Forelimb muscle (tissue), 1 donor: ENCODE measurements around the gene ACP6. TPM values are rescaled to one million over a fixed set of nuclear protein-coding genes. Genes with fewer than 3 reads are reported as not detected.
"Not testable (repeated sequence)": the region's sequence is repeated elsewhere in the genome, so short reads cannot be mapped to it uniquely, and the experiment has no call there.

Source experiments
- DNase-seq: peaks from one replicate; pipeline ENCODE4 v3.0.0-alpha.2; 2013; ENCODE audit warnings: low read depth
- polyA plus RNA-seq: library from polyadenylated mRNA; unstranded; fragments of 120-200 nt; gene quantifications from one replicate; pipeline ENCODE4 v1.2.1, GENCODE V29; 2013; ENCODE audit not compliant: insufficient read length

Gene ACP6
- polyA plus RNA-seq, result 8.7 TPM

DNA sequence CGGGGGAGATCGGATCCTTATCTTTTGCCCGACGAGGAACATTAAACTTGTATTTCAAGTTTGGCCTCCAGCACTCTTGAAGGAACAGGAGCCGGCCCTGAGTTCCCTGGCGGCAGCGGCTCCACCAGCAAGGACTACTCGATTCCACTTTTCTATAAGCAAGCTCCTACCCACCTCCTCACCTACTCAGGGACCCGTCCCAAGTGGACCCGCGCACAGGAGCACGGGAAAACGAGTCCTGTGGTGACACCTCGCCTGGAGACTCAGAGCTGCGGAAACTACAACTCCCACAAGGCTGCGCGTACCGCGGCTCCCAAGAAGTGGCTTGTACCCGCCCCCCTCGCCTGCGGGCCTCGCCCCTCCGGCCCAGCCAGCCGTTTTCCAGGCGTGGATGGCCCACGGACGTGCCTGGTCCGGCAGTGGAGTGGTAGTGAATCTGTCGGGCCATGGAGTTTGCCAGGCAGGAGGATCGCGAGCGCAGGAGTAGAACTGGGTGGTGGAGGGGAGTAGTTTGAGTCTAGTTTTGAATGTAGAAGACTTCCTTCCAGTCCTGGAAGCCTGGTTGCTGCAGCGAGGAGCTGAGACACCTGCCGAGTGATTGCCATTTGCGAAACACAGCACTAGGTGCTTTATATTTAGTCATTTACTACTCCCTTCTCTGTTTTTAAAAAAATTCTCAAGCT, at the start of gene ACP6:
ACP6 (minus strand) TSS at position 206 of the 683 bp plus-strand sequence. CDS start 476 bp downstream, outside the sequence.
- DNase-seq, result peak; percentile 81

DNA sequence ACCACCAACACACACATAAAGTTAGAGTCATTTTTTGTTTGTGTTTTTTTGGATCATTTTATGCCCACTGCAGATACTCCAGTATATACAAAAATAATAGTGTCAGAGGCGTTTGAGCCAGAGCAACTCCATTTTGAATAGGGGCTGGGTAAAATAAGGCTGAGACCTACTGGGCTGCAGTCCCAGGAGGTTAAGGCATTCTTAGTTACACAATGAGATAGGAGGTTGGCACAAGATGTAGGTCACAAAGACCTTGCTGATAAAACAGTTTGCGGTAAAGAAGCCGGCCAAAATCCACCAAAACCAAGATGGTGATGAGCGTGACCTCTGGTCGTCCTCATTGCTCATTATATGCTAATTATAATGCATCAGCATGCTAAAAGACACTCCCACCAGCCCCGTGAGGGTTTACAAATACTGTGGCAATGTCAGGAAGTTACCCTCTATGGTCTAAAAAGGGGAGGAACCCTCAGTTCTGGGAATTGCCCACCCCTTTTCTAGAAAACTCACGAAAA, 49.4 kb upstream of the ACP6 start:
- DNase-seq, result no peak

DNA sequence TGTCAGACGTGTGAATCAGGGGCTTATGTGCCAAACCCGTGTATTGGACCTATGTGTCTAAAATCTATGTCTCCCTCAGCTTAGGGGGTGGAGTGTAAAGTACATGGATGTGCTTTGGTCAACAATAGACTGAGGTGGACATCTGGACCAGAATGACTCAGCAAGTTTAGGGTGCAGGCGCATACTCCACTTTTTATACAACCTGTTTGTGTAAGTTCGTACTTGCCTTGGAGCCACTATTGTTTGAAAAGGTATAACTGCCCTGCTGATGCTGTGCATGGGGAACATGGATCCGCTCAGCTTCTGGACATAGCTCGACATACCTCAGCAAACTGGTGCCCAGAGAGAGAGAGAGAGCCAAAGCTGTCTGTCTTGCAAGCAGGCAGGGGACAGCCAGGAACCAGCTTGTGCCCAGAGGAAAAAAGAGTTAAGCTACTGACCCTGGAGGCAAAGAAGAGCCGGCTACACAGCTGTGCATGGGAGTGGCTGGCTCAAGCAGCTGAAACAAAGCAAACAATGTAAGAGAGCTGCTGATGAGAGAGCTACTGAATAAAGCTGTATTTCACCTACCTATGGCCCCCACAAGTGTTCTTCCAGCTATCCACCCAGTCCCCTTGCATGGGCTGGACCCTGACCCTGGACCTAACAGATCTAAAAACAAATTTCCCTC, 48.8 kb upstream of the ACP6 start:
- no peak for DNase-seq

DNA sequence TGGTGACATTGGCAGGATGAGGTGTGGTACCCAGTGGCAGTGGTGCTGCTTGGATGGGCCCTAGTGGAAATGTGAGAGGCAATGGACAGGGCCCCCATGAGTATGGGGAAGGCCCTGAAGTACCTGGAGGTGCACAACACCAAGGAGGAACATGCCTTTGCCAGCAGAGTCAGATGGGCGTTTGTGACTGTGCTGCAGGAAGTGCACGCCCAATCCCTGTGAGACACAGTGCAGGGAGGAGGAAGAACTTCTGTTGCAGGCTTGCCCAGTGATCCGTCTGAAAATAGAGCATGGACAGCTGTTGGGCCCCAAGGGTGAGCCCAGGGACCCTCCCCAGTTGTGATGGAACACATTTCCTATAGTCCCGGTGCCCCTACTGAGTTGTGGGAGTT, 47.4 kb upstream of the ACP6 start:
- no peak for DNase-seq

DNA sequence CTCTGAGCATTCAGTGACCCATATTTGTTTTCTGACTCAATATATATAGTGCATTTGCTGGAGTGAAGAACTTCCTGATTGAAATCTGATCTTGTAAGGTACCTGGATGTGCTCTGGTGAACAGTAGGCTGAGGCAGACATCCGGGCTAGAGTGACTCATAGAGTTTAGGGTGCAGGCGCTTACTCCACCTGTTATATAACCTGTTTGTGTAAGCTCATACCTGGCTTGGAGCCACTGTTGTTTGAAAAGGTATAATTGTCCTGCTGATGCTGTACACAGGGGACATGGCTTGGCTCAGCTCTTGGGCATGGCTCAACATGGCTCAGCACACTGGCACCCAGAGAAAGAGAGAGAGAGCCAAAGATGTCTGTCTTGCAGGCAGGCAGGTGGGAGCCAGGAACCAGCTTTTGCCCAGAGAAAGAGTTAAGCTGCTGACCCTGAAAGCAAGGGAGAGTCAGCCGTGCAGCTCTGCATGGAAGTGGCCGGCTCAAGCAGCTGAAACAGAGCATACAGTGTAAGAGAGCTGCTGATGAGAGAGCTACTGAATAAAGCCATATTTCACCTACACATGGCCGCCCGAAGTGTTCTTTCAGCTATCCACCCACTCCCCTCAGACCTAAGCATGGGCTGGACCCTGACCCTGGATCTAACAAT, 46.9 kb upstream of the ACP6 start:
- DNase-seq, result no peak

DNA sequence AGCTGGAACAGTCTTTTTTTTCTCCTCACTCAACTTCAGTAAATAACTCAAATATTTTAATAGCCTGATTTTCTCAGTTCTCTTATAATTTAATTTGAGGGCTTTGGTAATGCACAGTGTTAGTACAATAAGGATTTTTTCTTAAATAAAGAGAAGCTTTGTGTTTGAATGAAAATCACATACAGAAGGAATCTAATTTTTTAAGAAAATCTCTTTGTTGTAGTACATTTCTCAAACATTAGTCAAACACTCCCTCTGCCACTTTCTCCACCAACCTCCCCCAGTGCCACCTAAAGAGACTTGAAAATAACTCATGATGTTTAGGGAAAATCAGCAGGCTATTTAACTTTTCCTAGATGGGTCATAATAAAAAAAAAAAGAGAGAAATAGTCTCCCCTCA, 42.3 kb upstream of the ACP6 start:
- DNase-seq, result no peak

DNA sequence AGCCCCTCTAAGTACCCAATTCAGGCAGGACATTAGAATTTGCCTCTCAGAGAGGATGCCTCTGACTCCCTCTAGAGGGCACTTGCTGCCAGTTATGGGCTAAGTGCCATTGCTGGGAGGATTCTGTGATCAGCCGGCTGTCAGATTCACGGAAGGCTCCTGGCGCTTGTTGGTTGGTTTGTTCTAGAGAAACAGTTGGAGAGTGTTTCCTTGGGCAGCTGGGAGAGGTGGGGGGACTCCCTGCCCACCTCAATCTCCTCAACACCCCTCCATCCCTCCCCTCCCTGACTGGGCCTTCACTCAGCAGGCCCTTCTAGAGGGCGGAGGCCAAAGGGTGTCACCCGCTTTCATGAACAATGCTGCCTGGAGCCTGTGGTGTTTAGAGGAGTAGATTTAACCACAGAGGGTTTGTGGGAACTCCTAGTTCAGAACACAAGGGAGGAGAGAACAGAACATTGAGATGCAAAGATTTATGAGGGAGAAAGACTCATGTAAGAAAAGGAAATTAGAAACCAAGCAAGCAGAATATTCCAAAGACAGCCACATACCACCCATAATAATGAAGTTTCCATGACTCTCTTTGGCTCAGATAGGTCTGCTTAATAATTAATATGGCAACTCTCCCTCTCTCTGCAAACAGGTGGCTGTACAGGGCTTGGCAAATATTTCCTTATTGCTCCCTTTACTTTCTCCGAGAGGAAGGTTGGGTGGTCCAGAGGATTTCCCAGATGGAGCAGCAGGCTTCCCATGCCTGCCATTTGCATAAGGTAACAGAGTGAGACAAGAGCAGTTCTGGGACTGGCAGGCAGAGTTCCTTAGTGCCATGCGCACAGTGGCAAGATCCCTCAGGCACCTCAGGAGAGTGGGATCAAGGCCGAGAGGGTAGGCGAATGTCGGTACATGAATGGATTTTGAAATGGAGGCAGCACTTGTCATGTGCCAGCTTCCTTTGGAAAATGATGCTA, 30.0 kb upstream of the ACP6 start:
- DNase-seq, result peak; percentile 9

DNA sequence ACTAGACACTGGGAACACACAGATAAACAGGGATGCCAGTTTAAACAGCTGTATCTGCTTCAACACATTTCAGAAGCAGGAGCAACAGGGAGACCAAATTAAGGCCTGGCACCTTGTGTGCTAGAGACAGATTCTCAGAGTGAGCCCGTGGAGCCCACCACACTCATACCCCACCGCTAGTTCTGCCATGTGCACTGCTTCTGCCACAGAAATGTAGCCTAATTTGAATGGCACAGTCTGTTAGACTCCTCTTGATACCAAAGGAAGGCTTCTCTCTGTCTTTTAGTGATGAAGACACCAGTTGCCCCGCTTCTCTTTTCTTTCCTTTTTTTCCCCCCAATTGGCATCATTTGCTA, 29.3 kb upstream of the ACP6 start:
- DNase-seq, result no peak

DNA sequence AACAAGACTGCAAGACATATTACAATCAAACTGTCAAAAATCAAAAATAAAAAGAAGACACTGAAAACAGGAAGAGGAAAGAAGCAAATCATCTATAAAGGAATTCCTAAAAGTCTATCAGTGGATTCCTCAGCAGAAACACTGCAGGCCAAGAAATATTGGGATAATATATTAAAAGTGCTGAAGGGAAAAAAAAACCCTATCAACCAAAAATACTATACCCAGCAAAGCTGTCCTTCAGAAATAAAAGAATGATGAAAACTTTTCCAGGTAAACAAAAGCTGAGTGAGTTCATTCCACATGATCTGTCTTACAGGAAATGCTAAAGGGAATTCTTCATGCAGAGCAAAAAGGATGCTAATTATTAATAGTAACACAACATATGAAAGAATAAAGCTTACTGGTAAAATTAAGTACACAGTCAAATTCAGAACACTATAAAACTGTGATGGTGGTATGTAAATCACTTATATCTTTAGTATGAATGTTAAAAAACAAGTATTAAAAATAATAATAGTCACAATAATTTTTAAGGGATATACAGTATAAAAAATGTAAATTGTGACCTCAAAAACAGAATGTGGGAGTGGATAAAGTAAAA, 12.9 kb upstream of the ACP6 start:
- DNase-seq, result no peak

DNA sequence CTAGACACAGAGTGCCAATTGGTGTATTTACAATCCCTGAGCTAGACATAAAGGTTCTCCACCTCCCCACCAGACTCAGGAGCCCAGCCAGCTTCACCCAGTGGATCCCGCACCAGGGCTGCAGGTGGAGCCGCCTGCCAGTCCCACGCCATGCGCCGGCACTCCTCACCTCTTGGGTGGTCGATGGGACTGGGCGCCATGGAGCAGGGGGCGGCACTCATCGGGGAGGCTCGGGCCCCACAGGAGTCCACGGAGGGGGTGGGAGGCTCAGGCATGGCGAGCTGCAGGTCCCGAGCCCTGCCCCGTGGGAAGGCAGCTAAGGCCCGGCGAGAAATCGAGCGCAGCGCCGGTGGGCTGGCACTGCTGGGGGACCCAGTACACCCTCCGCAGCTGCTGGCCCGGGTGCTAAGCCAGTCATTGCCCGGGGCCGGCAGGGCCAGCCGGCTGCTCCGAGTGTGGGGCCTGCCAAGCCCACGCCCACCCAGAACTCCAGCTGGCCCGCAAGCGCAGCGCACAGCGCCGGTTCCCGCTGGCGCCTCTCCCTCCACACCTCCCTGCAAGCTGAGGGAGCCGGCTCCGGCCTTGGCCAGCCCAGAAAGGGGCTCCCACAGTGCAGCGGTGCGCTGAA, 10.4 kb upstream of the ACP6 start:
- not testable (repeated sequence) for DNase-seq

DNA sequence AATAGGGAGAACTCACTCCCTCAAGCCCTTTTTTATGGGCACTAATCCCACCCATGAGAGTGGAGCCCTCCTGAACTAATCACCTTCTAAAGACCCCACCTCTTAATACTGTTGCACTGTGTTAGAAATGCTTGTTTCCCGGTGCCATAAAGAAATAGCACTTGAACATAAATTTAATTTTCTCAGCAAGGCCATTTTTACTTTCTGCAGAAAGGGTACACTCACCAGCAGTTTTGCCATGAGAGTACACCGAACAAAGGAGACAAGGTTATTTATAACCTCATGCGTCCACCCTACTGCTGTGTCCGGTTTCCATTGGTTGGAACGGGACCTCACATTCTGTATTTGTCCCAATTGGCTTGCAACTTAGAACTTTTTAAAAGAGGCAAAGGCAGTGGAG, 7.4 kb upstream of the ACP6 start:
- DNase-seq, result not testable (repeated sequence)

DNA sequence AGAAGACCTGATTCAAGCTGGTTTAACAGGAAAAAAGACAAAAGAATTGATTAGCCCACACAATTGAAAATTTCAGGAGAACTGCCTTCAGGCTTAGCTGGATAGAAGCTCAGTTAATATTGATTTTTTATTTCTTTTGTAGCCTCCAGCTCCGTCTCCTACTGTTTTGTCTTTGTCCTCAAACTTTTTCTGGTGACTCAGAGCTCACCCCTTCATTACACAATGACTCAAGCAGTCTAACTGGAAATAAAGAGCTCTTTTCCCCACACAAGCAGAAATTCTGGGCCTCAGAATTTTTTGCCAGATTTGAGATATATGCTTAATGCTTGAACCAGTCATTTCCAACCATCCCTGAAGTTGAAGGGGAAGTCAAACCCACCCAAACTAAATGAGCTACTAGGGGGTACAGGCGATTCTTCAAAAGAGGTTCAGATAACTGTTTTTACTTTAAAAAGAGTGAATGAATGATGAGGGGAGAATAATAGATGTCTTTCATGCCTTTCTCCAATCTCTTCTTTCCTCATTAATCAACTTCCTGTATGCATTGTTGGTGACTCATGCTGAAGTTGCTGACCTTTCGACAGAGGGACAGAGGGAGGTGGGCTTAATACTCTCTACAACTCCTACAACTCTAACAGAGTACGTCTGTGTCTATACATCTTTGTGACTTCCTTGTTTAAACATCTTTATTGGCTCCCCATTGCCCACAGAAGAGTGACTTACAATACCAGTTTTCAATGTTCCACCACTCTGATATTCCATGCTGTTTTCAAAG, 6.2 kb upstream of the ACP6 start:
- DNase-seq, result no peak

DNA sequence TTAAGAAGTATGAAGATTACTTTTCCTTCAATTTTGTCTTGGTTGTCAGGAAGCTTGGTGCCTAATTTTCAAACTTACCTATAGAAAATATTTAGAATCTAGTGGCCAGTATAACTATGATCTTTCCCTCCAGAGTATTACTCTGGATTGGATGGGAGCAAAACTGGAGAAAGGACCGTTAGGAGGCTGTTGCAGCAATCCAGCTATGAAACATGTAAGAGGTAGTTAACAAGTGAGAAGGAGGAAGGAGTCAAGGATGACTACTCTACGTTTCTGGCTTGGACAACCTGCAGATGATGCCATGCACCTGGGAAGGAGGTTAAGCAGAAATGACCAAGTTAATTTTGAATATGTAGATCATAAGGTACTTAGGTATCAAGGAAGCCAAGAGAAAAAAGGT, 3.5 kb upstream of the ACP6 start:
- no peak for DNase-seq

DNA sequence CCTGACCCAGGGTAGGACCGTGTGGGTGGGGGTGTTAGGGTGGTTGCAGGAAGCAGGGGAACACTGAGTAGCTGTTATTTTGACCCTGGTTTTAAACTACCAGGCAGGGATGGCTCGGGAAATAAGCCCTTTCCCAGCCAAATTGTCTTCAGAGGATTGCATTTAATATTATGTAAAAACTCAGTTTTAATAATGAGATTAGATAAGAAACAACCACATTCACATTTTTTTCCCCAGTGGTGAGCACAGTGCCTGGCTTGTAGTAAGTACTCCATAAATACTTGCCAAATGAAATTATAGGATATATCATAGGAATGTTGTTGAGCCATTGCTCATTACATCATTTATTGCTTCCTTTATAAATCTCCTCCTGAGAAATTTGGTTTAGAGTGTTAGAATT, 3.1 kb upstream of the ACP6 start:
- DNase-seq, result no peak

DNA sequence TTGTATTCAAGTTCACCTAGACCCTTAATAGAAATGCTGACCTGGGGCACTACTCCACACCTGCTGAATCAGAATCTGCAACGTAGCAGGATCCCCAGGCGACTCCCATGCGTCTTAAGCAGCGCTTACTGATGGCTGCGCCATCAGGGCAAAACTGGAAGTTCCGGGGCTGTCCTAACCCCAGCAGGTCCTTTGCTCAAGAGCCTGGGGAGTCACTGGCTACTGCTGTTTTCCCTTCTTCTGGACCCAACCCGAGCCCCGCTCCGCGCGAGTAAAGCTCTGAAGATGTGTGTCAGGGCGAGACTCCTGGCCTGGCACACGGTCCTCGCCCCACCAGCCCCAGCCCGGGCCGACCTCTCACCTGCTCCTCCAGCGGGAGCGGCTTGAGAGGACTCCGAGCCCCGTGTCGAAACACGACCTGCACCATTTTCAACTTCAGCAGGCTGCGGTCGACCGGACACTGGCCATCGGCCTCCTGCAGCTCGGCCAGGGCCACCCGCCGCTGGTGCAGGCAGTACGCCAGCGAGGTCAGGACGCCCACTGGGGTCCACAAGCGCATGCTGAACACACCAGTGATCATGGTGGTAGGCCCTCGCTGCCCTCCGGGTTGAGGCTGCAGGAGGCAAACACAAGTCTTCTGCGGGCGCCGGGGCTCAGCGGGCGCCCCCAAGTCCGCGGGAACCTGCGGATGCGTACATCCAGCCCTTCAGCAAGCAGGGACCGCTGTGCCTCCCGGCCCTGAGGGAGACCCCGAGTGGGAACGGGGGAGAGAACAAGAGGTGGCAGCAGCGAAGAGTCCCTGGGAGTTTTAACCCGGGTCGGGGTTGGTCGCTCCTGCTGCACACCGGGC, 630 bp downstream of the ACP6 start:
- no peak for DNase-seq

DNA sequence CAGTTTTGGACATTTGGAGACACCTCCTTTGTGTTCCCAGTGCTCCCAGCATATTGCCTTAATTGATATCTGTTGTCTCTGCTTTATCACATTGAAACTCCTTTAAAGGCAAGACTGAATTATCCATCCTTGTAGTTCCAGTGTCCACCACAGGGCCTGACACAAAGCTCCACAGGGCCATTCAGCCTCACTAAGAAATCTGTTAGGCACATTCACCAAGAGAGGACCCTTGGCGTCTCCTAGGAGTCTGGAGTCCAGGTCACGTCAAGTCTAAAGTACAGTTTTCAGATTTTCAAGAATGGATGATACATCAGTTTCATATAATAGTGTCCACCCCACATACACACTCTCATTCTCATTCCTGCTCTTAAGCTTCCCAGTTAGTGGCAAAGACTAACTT, 4.8 kb downstream of the ACP6 start:
- no peak for DNase-seq

DNA sequence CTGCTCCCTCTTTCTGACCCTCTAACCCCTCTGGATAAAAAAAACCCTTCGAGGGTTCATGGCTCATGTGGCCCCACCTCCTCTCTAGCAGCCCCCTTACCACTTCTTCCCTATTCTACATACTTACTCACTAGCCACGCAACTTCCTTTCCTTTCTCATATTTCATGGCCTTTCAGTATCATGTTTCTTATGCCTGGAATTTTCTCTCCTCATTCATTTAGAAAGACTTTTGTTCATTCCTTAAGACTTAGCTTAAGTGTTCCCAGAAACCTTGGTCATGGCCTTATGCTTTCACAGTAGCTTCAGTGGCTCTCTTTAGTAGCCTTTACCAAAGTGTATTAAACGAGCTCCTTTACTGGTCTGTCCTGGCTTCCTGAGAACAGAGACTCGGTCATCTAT, 6.1 kb downstream of the ACP6 start:
- no peak for DNase-seq

DNA sequence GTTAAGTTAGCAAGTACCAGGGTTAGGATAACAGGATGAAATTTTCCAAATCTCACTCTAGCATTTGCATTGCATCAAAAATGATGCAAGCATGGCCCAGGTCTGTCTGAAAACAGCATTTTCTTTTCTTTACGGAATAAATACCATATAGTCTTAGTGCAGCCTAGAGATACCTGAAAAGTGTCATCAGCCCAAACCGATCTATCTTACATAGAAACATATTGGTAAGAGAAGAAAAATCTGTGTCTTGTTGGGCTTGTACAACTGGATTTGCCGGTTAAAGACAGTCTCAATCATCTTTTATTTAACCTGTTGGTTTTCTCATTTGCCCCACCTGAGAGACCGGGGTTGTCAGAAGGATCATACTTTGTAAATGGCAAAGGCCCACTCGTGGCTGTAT, 15.8 kb downstream of the ACP6 start:
- no peak for DNase-seq

DNA sequence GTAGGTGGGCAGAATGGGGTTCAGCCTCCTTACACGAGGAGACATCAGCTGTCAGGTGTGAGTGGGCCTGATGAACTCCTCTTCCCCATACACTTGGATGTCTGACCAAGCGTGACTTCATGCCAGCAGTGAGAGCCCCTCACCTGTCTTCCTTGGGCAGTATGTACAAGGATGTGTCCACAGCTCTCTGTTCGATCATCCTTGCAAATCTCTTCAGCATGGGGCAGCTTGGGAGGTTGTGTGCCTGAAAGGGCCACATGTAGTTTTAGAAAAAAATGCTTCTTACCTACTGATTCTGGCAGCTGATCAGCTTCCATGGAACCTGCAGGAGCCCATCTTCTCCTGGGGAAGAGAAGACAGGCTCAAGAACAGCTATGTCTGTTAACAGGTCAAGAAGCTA, 18.0 kb downstream of the ACP6 start:
- no peak for DNase-seq
